Neural cell (in vitro differentiated cells): ENCODE results near the gene MYO19. TPM values are rescaled to one million over a fixed set of nuclear protein-coding genes. Genes with fewer than 3 reads are reported as not detected.

Source experiments
- polyA plus RNA-seq: library from polyadenylated mRNA; depleted of rRNA; stranded (reverse); fragments of >200 nt; gene quantifications from 2 replicates; pipeline ENCODE4 v1.2.3, GENCODE V29; 2014
- small RNA-seq, 3 experiments: library from RNA; depleted of rRNA; stranded (forward); fragments of <200 nt; gene quantifications; one replicate each; pipeline ENCODE3, GENCODE V24; 2012

The MYO19 gene
- polyA plus RNA-seq, 1 donor from 2014 or later, result 51.5 TPM

Small RNA genes within 50 kb of the gene (small RNA-seq; reads per million reads assigned to genes)
- 0 reads per million in 3 experiments for gene RNA5SP439

Other genes with a start within 250 kb of the MYO19 start
- gene TBC1D3G, start 211.0 kb downstream of the MYO19 start, polyA plus RNA-seq, result not detected in 2 replicates
- gene TBC1D3H, start 146.4 kb downstream of the MYO19 start, polyA plus RNA-seq, result 2.0 TPM in 1 of 2 replicates, not detected in the other
- 196 and 226 TPM in 2 replicates for gene ZNHIT3, start 48.2 kb downstream of the MYO19 start, polyA plus RNA-seq
- 2.7 and 5.4 TPM in 2 replicates for gene PIGW, start 119 bp upstream of the MYO19 start, polyA plus RNA-seq
- gene GGNBP2, start 10.1 kb upstream of the MYO19 start, polyA plus RNA-seq, result 99.3 and 112 TPM in 2 replicates
- 13.4 and 18.6 TPM in 2 replicates for gene DHRS11, start 57.0 kb upstream of the MYO19 start, polyA plus RNA-seq
- 1.8 and 4.0 TPM in 2 replicates for gene MRM1, start 66.7 kb upstream of the MYO19 start, polyA plus RNA-seq